SK-N-SH (cell line): ENCODE results near the gene PDZRN4. TPM values are rescaled to one million over a fixed set of nuclear protein-coding genes. Genes with fewer than 3 reads are reported as not detected.

ENCODE experiments used
- CTCF ChIA-PET: fragments of 300-600, 350-600 bp; formaldehyde crosslinking; extraction: SDS; loops from one replicate; lab custom pipeline; 2021; lab: Yijun Ruan, JAX
- POLR2A ChIA-PET: fragments of 350-600 bp; sonication (Branson Sonifier 250); formaldehyde crosslinking; extraction: SDS; loops from one replicate; lab custom pipeline; 2020; ENCODE audit warnings: antibody characterized with exemption, inconsistent platforms; lab: Yijun Ruan, JAX
- DNase-seq: peaks from one replicate; pipeline ENCODE4 v3.0.0; 2012
- H2AFZ ChIP-seq: fragments of 200-600 bp; sonication (generic); 2 replicates; pipeline ENCODE4 v1.8.1; 2016; ENCODE audit warnings: antibody characterized with exemption, mild to moderate bottlenecking, low read depth
- H3F3A ChIP-seq: fragments of 200-600 bp; sonication (generic); replicated peaks from 2 replicates; pipeline ENCODE3; 2016; ENCODE audit warnings: antibody characterized with exemption, mild to moderate bottlenecking; ENCODE audit not compliant: insufficient read depth
- H3K27ac ChIP-seq, 2 experiments: fragments of 200-500 bp in 1 of 2; fragments of 200-600 bp in 1 of 2; sonication (Bioruptor generic) in 1 of 2; sonication (generic), shearing (Covaris generic) in 1 of 2; 2 replicates each; pipeline versions ENCODE4 v1.5.1 to v1.6.1; 2014 to 2016; ENCODE audit warnings: low read depth in 2 of 2, inconsistent platforms in 1 of 2, low read length in 1 of 2, mild to moderate bottlenecking in 1 of 2, mixed read lengths in 1 of 2
- H3K27me3 ChIP-seq: fragments of 200-600 bp; sonication (generic), shearing (Covaris generic); 2 replicates; pipeline ENCODE4 v1.6.1; 2016; ENCODE audit warnings: mixed run types; ENCODE audit not compliant: insufficient read depth
- H3K36me3 ChIP-seq, 2 experiments: fragments of 200-500 bp in 1 of 2; fragments of 200-600 bp in 1 of 2; sonication (Bioruptor generic) in 1 of 2; sonication (generic) in 1 of 2; replicated peaks in 1 of 2; 2 replicates each; pipeline versions ENCODE3 to v1.5.1; 2014 to 2016; ENCODE audit warnings: low read length in 1 of 2, mild to moderate bottlenecking in 1 of 2; ENCODE audit not compliant: insufficient read depth in 2 of 2, control insufficient read depth in 1 of 2
- H3K4me1 ChIP-seq, 2 experiments: fragments of 200-500 bp in 1 of 2; fragments of 200-600 bp in 1 of 2; sonication (Bioruptor generic) in 1 of 2; sonication (generic), shearing (Covaris generic) in 1 of 2; 2 replicates each; pipeline versions ENCODE4 v1.5.1 to v1.6.1; 2014 to 2016; ENCODE audit warnings: low read depth in 1 of 2, low read length in 1 of 2, mixed run types in 1 of 2; ENCODE audit not compliant: insufficient read depth in 2 of 2, control insufficient read depth in 1 of 2
- H3K4me2 ChIP-seq: fragments of 200-600 bp; sonication (generic), shearing (Covaris generic); 2 replicates; pipeline ENCODE4 v1.6.1; 2017; ENCODE audit warnings: mixed run types
- H3K4me3 ChIP-seq, 2 experiments: fragments of 200-500 bp in 1 of 2; fragments of 200-600 bp in 1 of 2; sonication (Bioruptor generic) in 1 of 2; sonication (generic), shearing (Covaris generic) in 1 of 2; 2 replicates each; pipeline versions ENCODE4 v1.5.1 to v1.8.1; 2014 to 2016; ENCODE audit warnings: low read depth in 2 of 2, inconsistent platforms in 1 of 2, low read length in 1 of 2, mild to moderate bottlenecking in 1 of 2, mixed read lengths in 1 of 2, moderate library complexity in 1 of 2
- H3K79me2 ChIP-seq: fragments of 200-600 bp; sonication (generic); 2 replicates; pipeline ENCODE4 v1.8.1; 2017; ENCODE audit warnings: mild to moderate bottlenecking; ENCODE audit not compliant: insufficient read depth
- H3K9ac ChIP-seq: fragments of 200-600 bp; sonication (generic); 2 replicates; pipeline ENCODE4 v1.6.1; 2017; ENCODE audit warnings: mixed run types
- H3K9me2 ChIP-seq: fragments of 200-600 bp; sonication (generic); 2 replicates; pipeline ENCODE4 v1.6.1; 2017; ENCODE audit warnings: mixed run types
- H3K9me3 ChIP-seq: fragments of 200-600 bp; sonication (generic); 2 replicates; pipeline ENCODE4 v1.6.1; 2017; ENCODE audit warnings: mixed run types, mild to moderate bottlenecking, moderate library complexity
- H4K20me1 ChIP-seq: fragments of 200-600 bp; sonication (generic); 2 replicates; pipeline ENCODE4 v1.6.1; 2017; ENCODE audit warnings: mild to moderate bottlenecking, mixed run types; ENCODE audit not compliant: insufficient read depth
- CTCF ChIP-seq: fragments of 200-600 bp; sonication (generic); IDR thresholded peaks from 2 replicates; pipeline ENCODE4 v1.6.1; 2017; ENCODE audit warnings: antibody characterized with exemption, mild to moderate bottlenecking, moderate library complexity
- EP300 ChIP-seq, 2 experiments: IDR thresholded peaks; 2 replicates each; pipeline versions ENCODE4 v1.4.0 to v1.6.1; 2012; ENCODE audit warnings: borderline replicate concordance in 1 of 2, low read depth in 1 of 2, low read length in 1 of 2
- EZH2phosphoT487 ChIP-seq: fragments of 200-600 bp; sonication (generic); IDR thresholded peaks from 2 replicates; pipeline ENCODE4 v1.6.1; 2017; ENCODE audit warnings: low read depth, mixed run types, mild to moderate bottlenecking, antibody characterized with exemption, moderate library complexity, borderline replicate concordance
- FOXM1 ChIP-seq: IDR thresholded peaks from 2 replicates; pipeline ENCODE4 v1.4.0; 2012; ENCODE audit warnings: low read depth, mild to moderate bottlenecking
- GABPA ChIP-seq: IDR thresholded peaks from 2 replicates; pipeline ENCODE4 v1.4.0; 2012; ENCODE audit warnings: low read depth, mild to moderate bottlenecking
- IRF3 ChIP-seq: fragments of 150-350 bp; IDR thresholded peaks from 2 replicates; pipeline ENCODE4 v1.6.1; 2016; ENCODE audit warnings: mild to moderate bottlenecking, low read depth, low read length
- MXI1 ChIP-seq: IDR thresholded peaks from 2 replicates; pipeline ENCODE4 v1.6.1; 2012; ENCODE audit warnings: mild to moderate bottlenecking, low read depth, low read length, improper control_type of control experiment
- NFIC ChIP-seq: IDR thresholded peaks from 2 replicates; pipeline ENCODE4 v1.4.0; 2012; ENCODE audit warnings: borderline replicate concordance
- NRF1 ChIP-seq: IDR thresholded peaks from 2 replicates; pipeline ENCODE4 v1.6.1; 2012; ENCODE audit warnings: low read depth, mild to moderate bottlenecking, low read length
- POLR2AphosphoS5 ChIP-seq: IDR thresholded peaks from 2 replicates; pipeline ENCODE4 v1.6.1; 2012; ENCODE audit warnings: low read depth, low read length
- RAD21 ChIP-seq: IDR thresholded peaks from 2 replicates; pipeline ENCODE4 v1.6.1; 2012; ENCODE audit warnings: mild to moderate bottlenecking, low read length
- RCOR1 ChIP-seq: fragments of 150-350 bp; IDR thresholded peaks from 2 replicates; pipeline ENCODE4 v1.6.1; 2017; ENCODE audit warnings: antibody characterized with exemption, low read length
- REST ChIP-seq: IDR thresholded peaks from 2 replicates; pipeline ENCODE4 v1.6.1; 2012; ENCODE audit warnings: mild to moderate bottlenecking, low read depth, low read length, moderate library complexity
- SMC3 ChIP-seq: IDR thresholded peaks from 2 replicates; pipeline ENCODE4 v1.6.1; 2012; ENCODE audit warnings: low read depth, low read length, improper control_type of control experiment
- WGBS: methylation state at CpG from one replicate; pipeline ENCODE4 v1.1.6; 2017; ENCODE audit warnings: low lambda C conversion rate; 5-methylcytosine and 5-hydroxymethylcytosine counted together
- polyA plus RNA-seq, 3 experiments: library from polyadenylated mRNA; depleted of rRNA; stranded (reverse); fragments of >200 nt; gene quantifications; 2 replicates each; pipeline ENCODE4 v1.2.3, GENCODE V29; 2012
- TF ChIP-seq, protein P1 (sequence below): IDR thresholded peaks from 2 replicates; pipeline ENCODE4; 2012

PDZRN4 gene
- polyA plus RNA-seq, 1 of the 3 experiments (the other 2 are of a cell fraction), result 0.02 TPM

GRCh38 chr12:41367726-41368405 is 179.7 kb downstream of the PDZRN4 start:
- ChIA-PET CTCF (interaction anchor here (0.7 kb wide), 2 partner anchors 39 to 713 kb away, joined by 3 to 4 read pairs; no protein-coding TSS in a partner anchor), POLR2A (no interaction called here)
- no peaks in the 10 kb centered on the region; a peak in 1 of 4 replicates for H3K4me1 ChIP-seq
- no peaks in the 10 kb centered on the region for H4K20me1 ChIP-seq
- no peak overlapping the region for H3K4me3 ChIP-seq
- H3K27ac ChIP-seq, result no peak overlapping the region
- no peak overlapping the region for H3K9ac ChIP-seq
- no peaks in the 10 kb centered on the region for H3K9me2 ChIP-seq
- H2AFZ ChIP-seq, result no peak overlapping the region
- 64% methylated on average over 4 of the region's 4 CpGs for WGBS
- no peaks in the 10 kb centered on the region for H3K79me2 ChIP-seq
- no peak for DNase-seq
- H3K4me2 ChIP-seq, result no peak overlapping the region
- TF ChIP-seq POLR2AphosphoS5, result no peak
- peak; percentile 39 for TF ChIP-seq CTCF
- peak; percentile 17; the same call in 1 of the 2 replicates for TF ChIP-seq RAD21
- TF ChIP-seq SMC3, result 0 out of 2 replicates have a peak, but pooled peaks have one; percentile 8
- no peak for TF ChIP-seq EP300 (IDR thresholded peaks at IDR 0.05; ENCODE audit: borderline replicate concordance in 1 of 2, low read depth in 1 of 2, low read length in 1 of 2)
- no peak for TF ChIP-seq RCOR1
- H3K9me3 ChIP-seq, result no peaks in the 10 kb centered on the region
- no peaks in the 10 kb centered on the region for H3K27me3 ChIP-seq
- no peaks in the 10 kb centered on the region for H3F3A ChIP-seq
- no peaks in the 10 kb centered on the region for H3K36me3 ChIP-seq

DNA sequence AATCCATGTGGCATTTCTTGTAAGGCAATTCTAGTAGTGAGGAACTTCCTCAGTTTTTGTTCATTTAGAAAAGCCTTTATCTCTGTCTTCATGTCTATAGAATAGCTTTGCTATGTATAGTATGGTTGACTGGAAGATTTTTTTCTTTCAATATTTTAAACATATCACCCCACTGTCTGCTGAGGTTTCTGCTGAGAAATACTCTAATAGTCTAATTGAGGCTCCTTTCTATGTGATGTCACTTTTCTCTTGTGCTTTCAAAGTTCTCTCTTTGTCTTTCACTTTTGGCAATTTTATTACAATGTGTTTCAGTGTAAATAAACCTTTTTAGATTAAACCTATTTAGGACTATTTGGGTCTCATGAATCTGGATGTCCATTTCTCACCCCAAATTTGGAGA is 192.8 kb downstream of the PDZRN4 start:
- no peak overlapping the region for H2AFZ ChIP-seq
- no peak overlapping the region for H3K27ac ChIP-seq
- no peaks in the 10 kb centered on the region for H3K36me3 ChIP-seq
- H4K20me1 ChIP-seq, result no peaks in the 10 kb centered on the region
- ChIA-PET CTCF (no interaction called here), POLR2A (no interaction called here)
- H3K9ac ChIP-seq, result no peak overlapping the region
- no peaks in the 10 kb centered on the region for H3K4me1 ChIP-seq
- no peak overlapping the region for H3K4me3 ChIP-seq
- H3K79me2 ChIP-seq, result no peaks in the 10 kb centered on the region
- no peak overlapping the region for H3K4me2 ChIP-seq
- H3K9me2 ChIP-seq, result 0 out of 2 replicates have a peak, but pooled peaks cover 3% of the 10 kb centered on the region
- H3K27me3 ChIP-seq, result no peaks in the 10 kb centered on the region
- H3F3A ChIP-seq, result no peaks in the 10 kb centered on the region
- TF ChIP-seq IRF3, result no peak
- TF ChIP-seq GABPA, result no peak
- no peak for TF ChIP-seq RAD21
- no peak for TF ChIP-seq REST
- no peak for TF ChIP-seq NRF1
- TF ChIP-seq MXI1, result no peak
- TF ChIP-seq FOXM1, result no peak
- TF ChIP-seq EZH2phosphoT487, result no peak
- TF ChIP-seq, protein P1, sequence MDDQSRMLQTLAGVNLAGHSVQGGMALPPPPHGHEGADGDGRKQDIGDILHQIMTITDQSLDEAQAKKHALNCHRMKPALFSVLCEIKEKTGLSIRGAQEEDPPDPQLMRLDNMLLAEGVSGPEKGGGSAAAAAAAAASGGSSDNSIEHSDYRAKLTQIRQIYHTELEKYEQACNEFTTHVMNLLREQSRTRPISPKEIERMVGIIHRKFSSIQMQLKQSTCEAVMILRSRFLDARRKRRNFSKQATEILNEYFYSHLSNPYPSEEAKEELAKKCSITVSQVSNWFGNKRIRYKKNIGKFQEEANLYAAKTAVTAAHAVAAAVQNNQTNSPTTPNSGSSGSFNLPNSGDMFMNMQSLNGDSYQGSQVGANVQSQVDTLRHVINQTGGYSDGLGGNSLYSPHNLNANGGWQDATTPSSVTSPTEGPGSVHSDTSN, result no peak
- no peak for TF ChIP-seq NFIC
- DNase-seq, result no peak
- no peaks in the 10 kb centered on the region; the same call in 1 of the 2 replicates for H3K9me3 ChIP-seq
